GM23338 (cell line): ENCODE measurements around the gene TMEM132D. TPM values are rescaled to one million over a fixed set of nuclear protein-coding genes. Genes with fewer than 3 reads are reported as not detected.

Experiments
- ATAC-seq: fragments of 200-7000 bp; cut with Tn5 transposase; 3 replicates; pipeline ENCODE4 v1.9.1; 2020
- DNase-seq: peaks from one replicate; pipeline ENCODE4 v3.0.0-alpha.2; 2015; ENCODE audit warnings: low spot score
- H2AFZ ChIP-seq: fragments of 200-600 bp; sonication (generic); 2 replicates; pipeline ENCODE4 v1.8.0; 2016; ENCODE audit warnings: antibody characterized with exemption, mild to moderate bottlenecking, moderate library complexity
- H3F3A ChIP-seq: fragments of 200-600 bp; sonication (generic); replicated peaks from 2 replicates; pipeline ENCODE4 v1.8.0; 2017; ENCODE audit warnings: antibody characterized with exemption, mixed run types, low read depth
- H3K27ac ChIP-seq: fragments of 200-600 bp; sonication (generic); 2 replicates; pipeline ENCODE4 v1.6.1; 2016; ENCODE audit warnings: low read depth
- H3K27me3 ChIP-seq: fragments of 200-600 bp; sonication (generic); 2 replicates; pipeline ENCODE4 v1.8.0; 2016; ENCODE audit warnings: mild to moderate bottlenecking, mixed run types, moderate library complexity; ENCODE audit not compliant: insufficient read depth
- H3K36me3 ChIP-seq: fragments of 200-600 bp; sonication (generic); 2 replicates; pipeline ENCODE4 v1.8.0; 2016; ENCODE audit warnings: mild to moderate bottlenecking; ENCODE audit not compliant: insufficient read depth
- H3K4me1 ChIP-seq: fragments of 200-600 bp; sonication (generic); 2 replicates; pipeline ENCODE4 v1.8.0; 2016; ENCODE audit warnings: mild to moderate bottlenecking, moderate library complexity; ENCODE audit not compliant: insufficient read depth
- H3K4me2 ChIP-seq: fragments of 200-600 bp; sonication (generic); 2 replicates; pipeline ENCODE4 v1.7.1; 2017; ENCODE audit warnings: mixed run types
- H3K4me3 ChIP-seq: fragments of 200-600 bp; sonication (generic); 2 replicates; pipeline ENCODE4 v1.6.1; 2016; ENCODE audit warnings: mixed run types
- H3K79me2 ChIP-seq: fragments of 200-600 bp; sonication (generic); replicated peaks from 2 replicates; pipeline ENCODE4 v1.8.0; 2017; ENCODE audit warnings: mild to moderate bottlenecking; ENCODE audit not compliant: insufficient read depth
- H3K9me2 ChIP-seq: fragments of 200-600 bp; sonication (generic); 2 replicates; pipeline ENCODE4 v1.8.0; 2017; ENCODE audit not compliant: insufficient read depth
- H4K20me1 ChIP-seq: fragments of 200-600 bp; sonication (generic); replicated peaks from 2 replicates; pipeline ENCODE4 v1.8.0; 2017; ENCODE audit warnings: mild to moderate bottlenecking; ENCODE audit not compliant: insufficient read depth
- H3K27ac Mint-ChIP-seq: 2 replicates; pipeline ENCODE4 v1.8.0; 2020; ENCODE audit warnings: inconsistent platforms, mild to moderate bottlenecking, moderate library complexity, mixed read lengths
- H3K27me3 Mint-ChIP-seq: 3 replicates; pipeline ENCODE4 v1.8.0; 2022; ENCODE audit warnings: low read depth, mild to moderate bottlenecking, moderate library complexity, mixed read lengths, inconsistent platforms; ENCODE audit not compliant: insufficient read depth, poor library complexity
- H3K36me3 Mint-ChIP-seq: 3 replicates; pipeline ENCODE4 v1.8.0; 2021; ENCODE audit warnings: low read depth, mild to moderate bottlenecking, inconsistent platforms, moderate library complexity, mixed read lengths
- H3K4me1 Mint-ChIP-seq: 3 replicates; pipeline ENCODE4 v1.8.0; 2020; ENCODE audit warnings: mild to moderate bottlenecking, inconsistent platforms, mixed read lengths
- H3K4me3 Mint-ChIP-seq: 3 replicates; pipeline ENCODE4 v1.8.0; 2021; ENCODE audit warnings: moderate library complexity, mild to moderate bottlenecking, inconsistent platforms, mixed read lengths
- H3K9me3 Mint-ChIP-seq: 3 replicates; pipeline ENCODE4 v1.8.0; 2020; ENCODE audit warnings: moderate library complexity, mild to moderate bottlenecking, inconsistent platforms, mixed read lengths
- CTCF ChIP-seq, 2 experiments: fragments of 200-600 bp in 1 of 2; sonication (generic) in 1 of 2; conservative IDR thresholded peaks; 2 replicates each; pipeline versions ENCODE4 v1.5.1 to v1.6.1; 2016 to 2017; ENCODE audit warnings: antibody characterized with exemption in 2 of 2, low read depth in 2 of 2, mild to moderate bottlenecking in 2 of 2, moderate library complexity in 1 of 2
- EZH2 ChIP-seq: fragments of 200-600 bp; sonication (generic); IDR thresholded peaks from one replicate; pipeline ENCODE4 v1.8.0; 2017; ENCODE audit warnings: antibody characterized with exemption, mild to moderate bottlenecking, low read depth; ENCODE audit not compliant: unreplicated experiment
- NANOG ChIP-seq: IDR thresholded peaks from 2 replicates; pipeline ENCODE4 v1.6.1; 2016; ENCODE audit warnings: antibody characterized with exemption, borderline replicate concordance
- REST ChIP-seq: IDR thresholded peaks from one replicate; pipeline ENCODE4 v1.6.1; 2018; ENCODE audit warnings: antibody characterized with exemption; ENCODE audit not compliant: unreplicated experiment
- polyA plus RNA-seq: library from polyadenylated mRNA; unstranded; fragments of >200 nt; fragmentation: Nextera tagmentation; extraction: Ambion mirVana; gene quantifications from 2 replicates; pipeline ENCODE4 v1.2.1, GENCODE V29; 2016
- total RNA-seq: library from RNA; depleted of rRNA; stranded (reverse); fragments of >200 nt; shearing (Covaris generic); gene quantifications from 2 replicates; pipeline ENCODE4 v1.2.3, GENCODE V29; 2014

TMEM132D gene
- total and polyA plus RNA-seq, 2 experiments from 2014 or later = 0.44 to 5.3 TPM

- peaks cover 3% of the 10 kb centered on the region for H3K27me3 Mint-ChIP-seq
These were observed 304.4 kb downstream of the TMEM132D start for GRCh38 chr12:129599406-129599805.

More at GRCh38 chr12:129599406-129599805, 304.4 kb downstream of the TMEM132D start:
- Mint-ChIP-seq H3K4me1 (no peaks in the 10 kb centered on the region), H3K4me3 (no peak overlapping the region), H3K9me3 (peaks cover 98% of the 10 kb centered on the region), H3K27ac (no peak overlapping the region), H3K36me3 (peaks cover 32% of the 10 kb centered on the region; the same call in 2 of the 3 replicates)
- H3F3A ChIP-seq = no peaks in the 10 kb centered on the region
- TF ChIP-seq CTCF (conservative IDR thresholded peaks at IDR 0.05; ENCODE audit: low read depth in 2 of 2) = no peak
- no peak for TF ChIP-seq REST
- no peak for TF ChIP-seq NANOG
- TF ChIP-seq EZH2 = no peak
- no peak for DNase-seq
- no peaks in the 10 kb centered on the region for H3K27me3 ChIP-seq
- no peak overlapping the region for H3K27ac ChIP-seq
- 0 out of 2 replicates have a peak, but pooled peaks cover 3% of the 10 kb centered on the region for H3K36me3 ChIP-seq
- no peaks in the 10 kb centered on the region for H3K9me2 ChIP-seq
- no peaks in the 10 kb centered on the region for H3K4me1 ChIP-seq
- no peaks in the 10 kb centered on the region for H4K20me1 ChIP-seq
- H3K4me3 ChIP-seq = no peak overlapping the region
- no peak for ATAC-seq
- no peaks in the 10 kb centered on the region for H3K79me2 ChIP-seq
- no peak overlapping the region for H2AFZ ChIP-seq
- H3K4me2 ChIP-seq = no peak overlapping the region
